H9 (cell line): ENCODE data around the gene DAPP1. TPM values are rescaled to one million over a fixed set of nuclear protein-coding genes. Genes with fewer than 3 reads are reported as not detected.

Source experiments
- DNase-seq: peaks from one replicate; pipeline ENCODE4 v3.0.0-alpha.2; 2017
- H2AFZ ChIP-seq: one replicate; pipeline ENCODE4 v1.6.1; 2013; ENCODE audit warnings: mild to moderate bottlenecking, low read length, control low read depth, moderate library complexity
- H2AK5ac ChIP-seq: 2 replicates; pipeline ENCODE4 v1.6.1; 2013; ENCODE audit warnings: low read length, control low read depth, mixed read lengths; ENCODE audit not compliant: insufficient read length
- H2BK120ac ChIP-seq: one replicate; pipeline ENCODE4 v1.6.1; 2013; ENCODE audit warnings: low read depth, mild to moderate bottlenecking, low read length, control low read depth, inconsistent platforms; ENCODE audit not compliant: poor library complexity, severe bottlenecking
- H2BK12ac ChIP-seq: 2 replicates; pipeline ENCODE4 v1.6.1; 2013; ENCODE audit warnings: low read length, control low read depth, mixed read lengths, low read depth; ENCODE audit not compliant: insufficient read length
- H2BK15ac ChIP-seq: 2 replicates; pipeline ENCODE4 v1.6.1; 2013; ENCODE audit warnings: low read depth, low read length, control low read depth
- H2BK20ac ChIP-seq: one replicate; pipeline ENCODE4 v1.6.1; 2013; ENCODE audit warnings: low read depth, mild to moderate bottlenecking, low read length, control low read depth, inconsistent platforms; ENCODE audit not compliant: poor library complexity, severe bottlenecking
- H2BK5ac ChIP-seq: 2 replicates; pipeline ENCODE4 v1.6.1; 2013; ENCODE audit warnings: low read length, control low read depth, mixed read lengths; ENCODE audit not compliant: insufficient read length
- H3K14ac ChIP-seq: 2 replicates; pipeline ENCODE4 v1.6.1; 2013; ENCODE audit warnings: low read length, control low read depth; ENCODE audit not compliant: insufficient read depth
- H3K18ac ChIP-seq: 2 replicates; pipeline ENCODE4 v1.6.1; 2013; ENCODE audit warnings: low read depth, mild to moderate bottlenecking, mixed read lengths, low read length, control low read depth; ENCODE audit not compliant: insufficient read length
- H3K23ac ChIP-seq: 2 replicates; pipeline ENCODE4 v1.6.1; 2013; ENCODE audit warnings: low read length, control low read depth, mixed read lengths, low read depth; ENCODE audit not compliant: insufficient read length
- H3K23me2 ChIP-seq: 2 replicates; pipeline ENCODE4 v1.6.1; 2013; ENCODE audit warnings: low read depth, mild to moderate bottlenecking, mixed read lengths, low read length, control low read depth; ENCODE audit not compliant: insufficient read length, poor library complexity, severe bottlenecking
- H3K27ac ChIP-seq: 2 replicates; pipeline ENCODE4 v1.5.1; 2013; ENCODE audit warnings: low read length, control low read depth, mixed read lengths, low read depth; ENCODE audit not compliant: insufficient read length
- H3K27me3 ChIP-seq: 2 replicates; pipeline ENCODE4 v1.6.1; 2013; ENCODE audit warnings: low read length, control low read depth, inconsistent platforms; ENCODE audit not compliant: insufficient read depth
- H3K4ac ChIP-seq: 2 replicates; pipeline ENCODE4 v1.6.1; 2013; ENCODE audit warnings: low read depth, mild to moderate bottlenecking, control low read depth, inconsistent platforms, low read length, moderate library complexity
- H3K4me1 ChIP-seq: 2 replicates; pipeline ENCODE4 v1.6.1; 2013; ENCODE audit warnings: low read length, control low read depth, inconsistent platforms; ENCODE audit not compliant: insufficient read depth
- H3K4me2 ChIP-seq: 2 replicates; pipeline ENCODE4 v1.6.1; 2013; ENCODE audit warnings: low read length, control low read depth, mixed read lengths; ENCODE audit not compliant: insufficient read length, insufficient read depth
- H3K56ac ChIP-seq: 2 replicates; pipeline ENCODE4 v1.6.1; 2013; ENCODE audit warnings: low read depth, mild to moderate bottlenecking, mixed read lengths, low read length, control low read depth; ENCODE audit not compliant: insufficient read length
- H3K79me1 ChIP-seq: 2 replicates; pipeline ENCODE4 v1.6.1; 2013; ENCODE audit warnings: low read depth, mild to moderate bottlenecking, moderate library complexity, low read length, control low read depth, inconsistent platforms; ENCODE audit not compliant: insufficient read depth, poor library complexity, severe bottlenecking
- H3K79me2 ChIP-seq: 2 replicates; pipeline ENCODE4 v1.6.1; 2013; ENCODE audit warnings: low read length, control low read depth, inconsistent platforms; ENCODE audit not compliant: insufficient read depth
- H3K9ac ChIP-seq: 2 replicates; pipeline ENCODE4 v1.6.1; 2013; ENCODE audit warnings: low read length, control low read depth, mixed read lengths; ENCODE audit not compliant: insufficient read length; ENCODE audit errors: extremely low read depth
- H3K9me3 ChIP-seq: one replicate; pipeline ENCODE4 v1.6.1; 2013; ENCODE audit warnings: low read depth, low read length, inconsistent platforms; ENCODE audit not compliant: control insufficient read depth
- H3T11ph ChIP-seq: one replicate; pipeline ENCODE4 v1.6.1; 2013; ENCODE audit warnings: mild to moderate bottlenecking, low read length, control low read depth, inconsistent platforms
- H4K20me1 ChIP-seq: one replicate; pipeline ENCODE4 v1.6.1; 2013; ENCODE audit not compliant: control insufficient read depth, insufficient read length, insufficient read depth
- H4K5ac ChIP-seq: 2 replicates; pipeline ENCODE4 v1.6.1; 2013; ENCODE audit warnings: low read depth, mild to moderate bottlenecking, mixed read lengths, low read length, control low read depth; ENCODE audit not compliant: insufficient read length
- H4K8ac ChIP-seq: replicated peaks from 2 replicates; pipeline ENCODE4 v1.6.1; 2013; ENCODE audit warnings: low read length, control low read depth, mixed read lengths, low read depth; ENCODE audit not compliant: insufficient read length
- H4K91ac ChIP-seq: 2 replicates; pipeline ENCODE4 v1.6.1; 2013; ENCODE audit warnings: low read depth, mild to moderate bottlenecking, moderate library complexity, mixed read lengths, low read length, control low read depth; ENCODE audit not compliant: insufficient read length
- H3K27ac Mint-ChIP-seq, 3 experiments: 2 replicates in 2 of 3; 3 replicates in 1 of 3; pipeline ENCODE4 v1.8.0; 2020 to 2021; ENCODE audit warnings: mixed read lengths in 3 of 3, mild to moderate bottlenecking in 1 of 3, moderate library complexity in 1 of 3
- H3K27me3 Mint-ChIP-seq: 2 replicates; pipeline ENCODE4 v1.8.0; 2021; ENCODE audit warnings: low read depth, mild to moderate bottlenecking, moderate library complexity, mixed read lengths
- H3K36me3 Mint-ChIP-seq, 3 experiments: 2 replicates in 2 of 3; 3 replicates in 1 of 3; pipeline ENCODE4 v1.8.0; 2020 to 2021; ENCODE audit warnings: low read depth in 3 of 3, mixed read lengths in 3 of 3; ENCODE audit not compliant: insufficient read depth in 1 of 3
- H3K4me1 Mint-ChIP-seq, 2 experiments: 2 replicates each; pipeline ENCODE4 v1.8.0; 2020; ENCODE audit warnings: mixed read lengths in 2 of 2
- H3K4me3 Mint-ChIP-seq, 2 experiments: 2 replicates in 1 of 2; 3 replicates in 1 of 2; pipeline ENCODE4 v1.8.0; 2020 to 2021; ENCODE audit warnings: mild to moderate bottlenecking in 2 of 2, mixed read lengths in 2 of 2, moderate library complexity in 1 of 2
- H3K9me3 Mint-ChIP-seq, 2 experiments: 2 replicates in 1 of 2; 3 replicates in 1 of 2; pipeline ENCODE4 v1.8.0; 2020; ENCODE audit warnings: mild to moderate bottlenecking in 2 of 2, mixed read lengths in 2 of 2, moderate library complexity in 1 of 2
- WGBS: extraction: QIAGEN DNeasy Blood & Tissue Kit; methylation state at CpG from one replicate; pipeline ENCODE4 v1.1.7; 2013; ENCODE audit warnings: missing lambda C conversion rate, low lambda C conversion rate, mixed read lengths; ENCODE audit not compliant: insufficient read length; ENCODE audit errors: extremely low coverage; 5-methylcytosine and 5-hydroxymethylcytosine counted together
- total RNA-seq: library from RNA; stranded (reverse); gene quantifications from 2 replicates; pipeline ENCODE4 v1.2.1, GENCODE V29; 2021
- TF ChIP-seq, protein P1 (sequence below): fragments of 200-600 bp; sonication (generic); conservative IDR thresholded peaks from 3 replicates; pipeline ENCODE4 v1.8.0; 2021; ENCODE audit warnings: antibody characterized with exemption, mild to moderate bottlenecking

Gene DAPP1
- total RNA-seq, 1 experiment from 2014 or later, result not detected

DNA sequence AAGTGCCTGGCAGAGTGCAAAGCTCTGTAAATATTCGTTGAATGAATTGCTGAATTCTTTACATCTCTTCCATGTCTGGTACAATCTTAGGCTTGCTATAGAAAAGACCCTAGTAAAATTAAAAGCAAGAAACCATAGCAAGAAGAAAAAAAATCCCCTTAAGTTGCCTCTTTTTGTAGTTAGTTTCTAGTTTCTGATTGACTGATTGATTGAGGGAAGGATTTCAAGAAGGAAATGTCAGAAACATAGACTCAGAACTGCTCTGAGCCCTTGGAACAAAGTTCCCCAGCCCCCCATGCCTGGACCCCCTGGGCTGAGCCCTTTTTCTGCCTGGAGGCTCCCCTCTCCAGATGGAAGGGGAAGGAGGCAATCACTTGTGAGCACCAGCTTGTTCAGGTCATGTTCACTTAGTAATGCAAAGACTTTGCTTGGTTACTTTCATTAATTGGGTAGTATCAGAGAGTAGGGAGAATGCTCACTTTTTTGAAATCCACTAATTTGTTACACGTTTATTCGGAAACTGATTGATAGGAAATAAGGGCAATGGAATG is 35.6 kb downstream of the DAPP1 start:
- H3K9me3 ChIP-seq, result no peaks in the 10 kb centered on the region
- H3K36me3 Mint-ChIP-seq, result no peaks in the 10 kb centered on the region
- H3K4me3 Mint-ChIP-seq, result no peak overlapping the region

More for the DNA sequence above, 35.6 kb downstream of the DAPP1 start:
- Histone ChIP-seq H3K9ac (no peak overlapping the region), H2BK15ac (no peak overlapping the region), H3K79me1 (no peaks in the 10 kb centered on the region), H2AFZ (no peak overlapping the region), H2BK12ac (no peak overlapping the region), H3K27ac (no peak overlapping the region), H3K18ac (no peak overlapping the region), H3K23ac (no peak overlapping the region), H2BK5ac (no peak overlapping the region), H4K20me1 (no peaks in the 10 kb centered on the region), H3T11ph (no peak overlapping the region), H2BK20ac (no peak overlapping the region), H3K14ac (no peak overlapping the region), H3K56ac (no peak overlapping the region), H4K91ac (no peak overlapping the region), H2AK5ac (no peak overlapping the region), H2BK120ac (no peak overlapping the region), H3K79me2 (no peaks in the 10 kb centered on the region), H4K8ac (no peak overlapping the region), H3K27me3 (no peaks in the 10 kb centered on the region), H4K5ac (no peak overlapping the region), H3K23me2 (no peaks in the 10 kb centered on the region), H3K4ac (no peak overlapping the region), H3K4me2 (no peak overlapping the region), H3K4me1 (no peaks in the 10 kb centered on the region)
- TF ChIP-seq, protein P1, sequence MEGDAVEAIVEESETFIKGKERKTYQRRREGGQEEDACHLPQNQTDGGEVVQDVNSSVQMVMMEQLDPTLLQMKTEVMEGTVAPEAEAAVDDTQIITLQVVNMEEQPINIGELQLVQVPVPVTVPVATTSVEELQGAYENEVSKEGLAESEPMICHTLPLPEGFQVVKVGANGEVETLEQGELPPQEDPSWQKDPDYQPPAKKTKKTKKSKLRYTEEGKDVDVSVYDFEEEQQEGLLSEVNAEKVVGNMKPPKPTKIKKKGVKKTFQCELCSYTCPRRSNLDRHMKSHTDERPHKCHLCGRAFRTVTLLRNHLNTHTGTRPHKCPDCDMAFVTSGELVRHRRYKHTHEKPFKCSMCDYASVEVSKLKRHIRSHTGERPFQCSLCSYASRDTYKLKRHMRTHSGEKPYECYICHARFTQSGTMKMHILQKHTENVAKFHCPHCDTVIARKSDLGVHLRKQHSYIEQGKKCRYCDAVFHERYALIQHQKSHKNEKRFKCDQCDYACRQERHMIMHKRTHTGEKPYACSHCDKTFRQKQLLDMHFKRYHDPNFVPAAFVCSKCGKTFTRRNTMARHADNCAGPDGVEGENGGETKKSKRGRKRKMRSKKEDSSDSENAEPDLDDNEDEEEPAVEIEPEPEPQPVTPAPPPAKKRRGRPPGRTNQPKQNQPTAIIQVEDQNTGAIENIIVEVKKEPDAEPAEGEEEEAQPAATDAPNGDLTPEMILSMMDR, result no peak
- no peaks in the 10 kb centered on the region; the same call in 1 of the 2 replicates for H3K27me3 Mint-ChIP-seq
- WGBS, result no CpG with 5 or more reads among the region's 3 CpGs
- no peaks in the 10 kb centered on the region; a peak in 1 of 5 replicates for H3K9me3 Mint-ChIP-seq
- H3K4me1 Mint-ChIP-seq, result peaks cover 7 to 11% of the 10 kb centered on the region in 2 experiments
- DNase-seq, result no peak
- no peak overlapping the region for H3K27ac Mint-ChIP-seq
